Head of caudate nucleus (tissue), 42 donors: Measurements from ENCODE around the gene PPM1D.
A peak's percentile ranks its signal among the peaks of the same experiment; 100 is the strongest.
"Not testable (repeated sequence)": the region's sequence is repeated elsewhere in the genome, so short reads cannot be mapped to it uniquely, and the experiment has no call there.

Experiments
- DNase-seq, 42 donors: peaks; one replicate each; pipeline versions ENCODE4 v3.0.0 to v3.0.0-alpha.2; 2020 to 2021; ENCODE audit warnings: mixed read lengths in 7 of 42
- intact Hi-C: fragments of 100-400 bp; cut with DNase I; formaldehyde crosslinking; loops from one replicate; pipeline ENCODE4 v1.15.0; 2022

Gene PPM1D

GRCh38 chr17:60599620-60600489, at the start of gene PPM1D:
Gene PPM1D, plus strand, starts transcription at chr17:60600193. Its CDS starts 222 bp downstream, at chr17:60600415.
- intact Hi-C loops, result loop anchor here (10.0 kb wide), 1 partner anchor 75 kb away; the partner anchor contains the start of gene APPBP2
- DNase-seq, result peak; percentile 97 to 100 (median 99)

DNA sequence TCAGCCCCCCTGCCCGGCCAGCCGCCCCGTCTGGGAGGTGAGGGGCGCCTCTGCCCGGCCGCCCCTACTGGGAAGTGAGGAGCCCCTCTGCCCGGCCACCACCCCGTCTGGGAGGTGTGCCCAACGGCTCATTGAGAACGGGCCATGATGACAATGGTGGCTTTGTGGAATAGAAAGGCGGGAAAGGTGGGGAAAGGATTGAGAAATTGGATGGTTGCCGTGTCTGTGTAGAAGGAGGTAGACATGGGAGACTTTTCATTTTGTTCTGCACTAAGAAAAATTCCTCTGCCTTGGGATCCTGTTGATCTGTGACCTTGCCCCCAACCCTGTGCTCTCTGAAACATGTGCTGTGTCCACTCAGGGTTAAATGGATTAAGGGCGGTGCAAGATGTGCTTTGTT, 47.7 kb upstream of the PPM1D start:
- intact Hi-C loops, DNase-seq: not testable (repeated sequence)

DNA sequence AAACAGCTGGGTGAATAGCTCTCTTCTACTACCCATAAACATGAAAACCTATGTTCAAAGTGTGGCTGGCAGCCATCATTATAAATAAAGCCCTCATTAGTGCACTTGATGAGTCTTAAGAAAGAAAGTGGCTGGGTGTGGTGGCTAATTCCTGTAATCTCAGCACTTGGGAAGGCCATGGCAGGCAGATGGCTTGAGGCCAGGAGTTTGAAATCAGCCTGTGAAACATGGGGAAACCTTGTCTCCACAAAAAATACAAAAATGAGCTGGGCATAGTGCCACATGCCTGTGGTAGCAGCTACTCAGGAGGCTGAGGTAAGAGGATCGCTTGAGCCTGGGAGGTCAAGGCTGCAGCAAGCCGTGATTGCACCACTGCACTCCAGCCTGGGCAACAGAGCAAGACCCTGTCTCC, 45.6 kb upstream of the PPM1D start:
- DNase-seq, result no peak
- intact Hi-C loops, result no loop called here

- intact Hi-C loops, result no loop called here
- no peak for DNase-seq
These were observed 44.2 kb upstream of the PPM1D start for GRCh38 chr17:60555786-60556185.

GRCh38 chr17:60557805-60558204, 42.2 kb upstream of the PPM1D start:
- intact Hi-C loops, result no loop called here
- DNase-seq, result no peak

GRCh38 chr17:60559659-60559994, 40.4 kb upstream of the PPM1D start:
- no peak for DNase-seq
- intact Hi-C loops, result no loop called here

GRCh38 chr17:60559995-60560859, 39.8 kb upstream of the PPM1D start:
- intact Hi-C loops, result no loop called here
- DNase-seq, result no peak

GRCh38 chr17:60560860-60561257, 39.1 kb upstream of the PPM1D start:
- DNase-seq, result no peak
- intact Hi-C loops, result no loop called here

DNA sequence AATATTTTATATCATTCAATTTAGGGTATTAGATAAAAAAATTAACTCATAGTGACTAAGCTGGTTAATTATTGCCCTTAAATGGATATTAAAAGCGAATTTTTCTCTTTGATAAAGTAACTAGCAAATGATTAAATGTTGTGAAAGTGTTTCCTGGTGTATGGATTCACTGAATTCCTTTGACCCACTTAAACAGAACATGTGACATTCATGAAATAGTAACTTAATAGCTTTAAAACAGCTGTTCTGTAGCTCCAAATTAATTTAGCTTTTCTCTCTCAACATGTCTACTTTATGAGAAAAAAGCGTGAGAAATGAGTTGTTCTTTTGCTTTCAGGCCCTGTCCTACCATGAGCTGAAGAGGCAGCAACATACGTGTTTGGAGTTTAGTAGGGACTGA, 37.6 kb upstream of the PPM1D start:
- DNase-seq, result no peak
- intact Hi-C loops, result no loop called here

DNA sequence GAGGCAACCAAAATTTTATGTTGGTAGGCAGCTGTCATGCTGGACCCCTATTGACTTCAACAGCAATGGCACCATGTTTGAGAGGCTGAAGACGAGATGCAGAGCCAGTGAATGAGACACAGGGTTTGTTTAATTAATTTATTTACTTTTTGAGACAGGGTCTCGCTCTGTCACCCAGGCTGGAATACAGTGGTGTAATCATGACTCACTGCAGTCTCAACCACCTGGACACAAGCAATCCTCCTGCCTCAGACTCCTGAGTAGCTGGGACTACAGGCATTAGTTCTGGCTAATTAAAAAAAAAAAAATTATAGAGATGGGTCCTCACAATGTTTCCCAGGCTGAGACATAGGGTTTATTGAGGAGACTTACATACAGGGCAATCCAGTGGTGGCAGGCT, 36.2 kb upstream of the PPM1D start:
- DNase-seq, result no peak
- intact Hi-C loops, result no loop called here

DNA sequence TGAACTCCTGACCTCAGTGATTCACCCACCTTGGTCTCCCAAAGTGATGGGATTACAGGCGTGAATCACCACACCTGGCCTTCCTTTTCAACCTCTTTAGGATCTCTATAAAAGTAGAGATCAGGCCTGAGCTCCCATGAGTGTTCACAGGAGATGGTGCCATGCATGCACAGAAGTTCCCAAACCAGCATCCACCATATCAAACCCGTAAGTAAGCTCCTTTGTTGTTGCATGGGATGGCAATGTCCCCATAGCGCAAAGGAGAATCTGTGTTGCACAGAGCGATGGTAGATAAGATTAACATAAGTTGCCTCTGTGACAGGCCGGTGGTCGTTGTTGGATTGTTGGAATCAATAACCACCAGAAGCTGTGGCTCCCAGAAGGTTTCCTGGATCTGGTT, 34.8 kb upstream of the PPM1D start:
- DNase-seq, result no peak
- intact Hi-C loops, result no loop called here

GRCh38 chr17:60573236-60574051, 26.5 kb upstream of the PPM1D start:
- intact Hi-C loops, result loop anchor here (5.0 kb wide), 1 partner anchor 64 kb away; no protein-coding TSS in a partner anchor
- DNase-seq, result no peak

- DNase-seq, result peak in 39 of 42 donors; percentile 21 to 83 (median 56)
- intact Hi-C loops, result no loop called here
These were observed 22.7 kb upstream of the PPM1D start for GRCh38 chr17:60577147-60577915.

- intact Hi-C loops, result no loop called here
- no peak for DNase-seq
These were observed 20.9 kb upstream of the PPM1D start for GRCh38 chr17:60579090-60579489.

GRCh38 chr17:60579551-60579950, 20.4 kb upstream of the PPM1D start:
- intact Hi-C loops, result no loop called here
- no peak for DNase-seq

GRCh38 chr17:60583008-60583407, 17.0 kb upstream of the PPM1D start:
- intact Hi-C loops, result no loop called here
- DNase-seq, result no peak

- intact Hi-C loops, result no loop called here
- DNase-seq, result no peak
These were observed 14.1 kb upstream of the PPM1D start for GRCh38 chr17:60585887-60586286.

DNA sequence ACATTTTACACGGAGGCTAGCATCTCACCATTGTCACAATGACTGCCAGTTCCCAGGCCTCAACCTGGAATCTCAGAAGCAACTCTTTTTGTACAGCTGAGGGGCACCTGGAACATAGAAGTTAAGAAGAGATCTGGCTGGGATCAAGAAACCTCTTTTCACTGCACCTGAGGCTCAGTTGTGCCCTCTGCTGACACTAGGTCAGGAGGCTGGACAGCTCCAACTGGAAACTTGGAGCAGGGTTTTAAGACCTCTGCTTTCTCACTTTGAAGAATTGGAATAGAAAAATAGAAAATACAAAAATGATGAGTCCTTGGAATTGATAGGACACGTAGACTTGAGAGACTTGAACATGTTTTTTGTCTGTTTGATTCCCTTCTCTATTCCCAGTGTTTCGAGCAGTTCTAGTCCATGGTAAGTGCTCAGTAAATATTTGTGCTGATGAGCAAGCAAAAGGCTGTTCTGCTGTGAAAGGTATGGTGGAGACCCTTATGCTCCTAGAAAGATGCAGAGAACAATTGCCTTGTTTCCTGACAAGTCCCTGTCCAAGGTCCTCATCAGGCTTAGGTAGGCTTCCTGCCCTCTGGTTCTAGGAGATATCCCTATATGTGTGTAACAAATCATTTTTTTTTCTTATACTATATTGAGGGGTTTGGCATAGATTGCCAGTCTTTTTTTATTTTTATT, 13.6 kb upstream of the PPM1D start:
- peak in 2 of 42 donors; percentile 21 to 53 for DNase-seq
- intact Hi-C loops, result no loop called here
